HepG2 (cell line): ENCODE measurements around the gene DIP2C. TPM values are rescaled to one million over a fixed set of nuclear protein-coding genes. Genes with fewer than 3 reads are reported as not detected.

Source experiments
- ATAC-seq: fragments of 200-7000 bp; cut with Tn5 transposase; 3 replicates; pipeline ENCODE4 v1.9.1; 2020; ENCODE audit warnings: mild to moderate bottlenecking, moderate library complexity
- BruUV-seq: library from RNA; stranded (reverse); fragments of 400-500 nt; replicated peaks from 2 replicates; lab custom pipeline; 2021; lab: Mats Ljungman, UMichigan
- CTCF ChIA-PET: fragments of 300-600 bp; formaldehyde crosslinking; extraction: SDS; loops from one replicate; lab custom pipeline; 2021; ENCODE audit warnings: low total read pairs, inconsistent platforms, low intra/inter-chr PET ratio; lab: Yijun Ruan, JAX
- POLR2A ChIA-PET: fragments of 350-600 bp; sonication (Branson Sonifier 250); formaldehyde crosslinking; loops from one replicate; lab custom pipeline; 2020; ENCODE audit warnings: antibody characterized with exemption, inconsistent platforms; lab: Yijun Ruan, JAX
- DNase-seq: peaks from one replicate; pipeline ENCODE4 v3.0.0-alpha.2; 2015; ENCODE audit warnings: low spot score
- FAIRE-seq: peaks from 3 replicates; lab custom pipeline; 2011; peaks lifted over from hg19 to GRCh38; lab: Jason Lieb, UNC
- H2AFZ ChIP-seq: one replicate; pipeline ENCODE4 v1.6.1; 2011; ENCODE audit warnings: low read length, inconsistent platforms
- H3K27ac ChIP-seq: fragments of 300-600 bp; 3 replicates; pipeline ENCODE4 v1.8.0; 2011; ENCODE audit warnings: mixed run types, mild to moderate bottlenecking, mixed read lengths, low read length, inconsistent platforms; ENCODE audit not compliant: insufficient read depth; ENCODE audit errors: extremely low read length
- H3K27me3 ChIP-seq, 2 experiments: fragments of 200-600 bp in 1 of 2; 2 replicates in 1 of 2; 3 replicates in 1 of 2; pipeline versions ENCODE4 v1.6.0 to v1.8.0; 2011; ENCODE audit warnings: low read length in 2 of 2, mild to moderate bottlenecking in 2 of 2, moderate library complexity in 2 of 2, inconsistent platforms in 1 of 2; ENCODE audit not compliant: insufficient read depth in 2 of 2, control insufficient read depth in 1 of 2
- H3K36me3 ChIP-seq, 2 experiments: fragments of 200-600 bp in 1 of 2; replicated peaks in 1 of 2; 2 replicates in 1 of 2; 3 replicates in 1 of 2; pipeline versions ENCODE4 v1.5.1 to v1.8.0; 2011; ENCODE audit warnings: low read length in 2 of 2, inconsistent platforms in 1 of 2; ENCODE audit not compliant: insufficient read depth in 2 of 2, control insufficient read depth in 1 of 2
- H3K4me1 ChIP-seq: 2 replicates; pipeline ENCODE4 v1.5.1; 2012; ENCODE audit warnings: low read length, inconsistent platforms; ENCODE audit not compliant: insufficient read depth
- H3K4me2 ChIP-seq: 2 replicates; pipeline ENCODE4 v1.6.0; 2011; ENCODE audit warnings: low read depth, low read length, inconsistent platforms
- H3K4me3 ChIP-seq, 3 experiments: fragments of 200-600 bp in 1 of 3; sonication (generic), shearing (Covaris generic) in 1 of 3; replicated peaks in 1 of 3; 2 replicates each; pipeline ENCODE4 v1.5.1; 2011 to 2016; ENCODE audit warnings: low read length in 3 of 3, inconsistent platforms in 2 of 3, low read depth in 2 of 3, mild to moderate bottlenecking in 2 of 3, control low read depth in 1 of 3, mixed read lengths in 1 of 3; ENCODE audit not compliant: insufficient read depth in 1 of 3
- H3K79me2 ChIP-seq: one replicate; pipeline ENCODE4 v1.6.1; 2011; ENCODE audit warnings: low read length, inconsistent platforms; ENCODE audit not compliant: insufficient read depth
- H3K9ac ChIP-seq: 2 replicates; pipeline ENCODE4 v1.6.0; 2011; ENCODE audit warnings: mild to moderate bottlenecking, low read depth, low read length, inconsistent platforms; ENCODE audit not compliant: insufficient read depth
- H3K9me3 ChIP-seq: 2 replicates; pipeline ENCODE4 v1.5.1; 2012; ENCODE audit warnings: mild to moderate bottlenecking, low read length
- H4K20me1 ChIP-seq: 2 replicates; pipeline ENCODE4 v1.6.0; 2011; ENCODE audit warnings: inconsistent platforms, mild to moderate bottlenecking, low read length, moderate library complexity; ENCODE audit not compliant: insufficient read depth
- BRCA1 ChIP-seq: sonication (generic); formaldehyde crosslinking; IDR thresholded peaks from 2 replicates; pipeline ENCODE4 v1.4.0; 2020; ENCODE audit warnings: missing genetic modification reagents
- CC2D1A ChIP-seq: sonication (generic); formaldehyde crosslinking; IDR thresholded peaks from 2 replicates; pipeline ENCODE4 v1.8.1; 2023; ENCODE audit warnings: mild to moderate bottlenecking, missing genetic modification reagents
- EHMT2 ChIP-seq: fragments of 200-600 bp; sonication (generic); IDR thresholded peaks from 2 replicates; pipeline ENCODE4 v1.7.0; 2017; ENCODE audit warnings: antibody characterized with exemption, low read depth, low read length, borderline replicate concordance
- HNRNPLL ChIP-seq: fragments of 200-400 bp; formaldehyde crosslinking; IDR thresholded peaks from 2 replicates; pipeline ENCODE4 v1.6.1; 2017; ENCODE audit warnings: mild to moderate bottlenecking, low read depth, low read length; ENCODE audit not compliant: poor library complexity, severe bottlenecking
- KMT2B ChIP-seq: IDR thresholded peaks from 2 replicates; pipeline ENCODE4 v1.6.1; 2016; ENCODE audit warnings: missing genetic modification reagents, missing compliant biosample characterization
- MXD4 ChIP-seq: IDR thresholded peaks from 2 replicates; pipeline ENCODE4 v1.6.1; 2016; ENCODE audit warnings: mild to moderate bottlenecking, missing biosample characterization, missing genetic modification reagents
- RCOR2 ChIP-seq: IDR thresholded peaks from 2 replicates; pipeline ENCODE4 v1.6.1; 2016; ENCODE audit warnings: missing biosample characterization, missing genetic modification reagents
- RFXAP ChIP-seq: sonication (generic); formaldehyde crosslinking; IDR thresholded peaks from 2 replicates; pipeline ENCODE4 v1.4.0; 2020; ENCODE audit warnings: missing genetic modification reagents, borderline replicate concordance
- RNF2 ChIP-seq: fragments of 450-650 bp; conservative IDR thresholded peaks from 2 replicates; pipeline ENCODE4 v1.6.1; 2016; ENCODE audit warnings: low read depth
- TOPORS ChIP-seq: sonication (generic); formaldehyde crosslinking; IDR thresholded peaks from 2 replicates; pipeline ENCODE4 v1.8.0; 2023; ENCODE audit warnings: mild to moderate bottlenecking, missing genetic modification reagents
- ZNF326 ChIP-seq: sonication (generic); formaldehyde crosslinking; IDR thresholded peaks from 2 replicates; pipeline ENCODE4 v1.4.0; 2020; ENCODE audit warnings: missing genetic modification reagents, borderline replicate concordance
- ZNF383 ChIP-seq: sonication (generic); formaldehyde crosslinking; IDR thresholded peaks from 2 replicates; pipeline ENCODE4 v1.4.0; 2020; ENCODE audit warnings: missing genetic modification reagents, mild to moderate bottlenecking, borderline replicate concordance
- ZNF547 ChIP-seq: sonication (generic); formaldehyde crosslinking; IDR thresholded peaks from 2 replicates; pipeline ENCODE4 v1.5.1; 2020; ENCODE audit warnings: mild to moderate bottlenecking, missing genetic modification reagents
- ZNF574 ChIP-seq: sonication (generic); formaldehyde crosslinking; IDR thresholded peaks from 2 replicates; pipeline ENCODE4 v1.4.0; 2020; ENCODE audit warnings: missing genetic modification reagents
- ZNF883 ChIP-seq: sonication (generic); formaldehyde crosslinking; IDR thresholded peaks from 2 replicates; pipeline ENCODE4 v1.5.1; 2020; ENCODE audit warnings: mild to moderate bottlenecking, missing genetic modification reagents; ENCODE audit errors: not compliant biosample characterization
- WGBS: methylation state at CpG from one replicate; pipeline ENCODE4 v1.1.6; 2017; ENCODE audit warnings: low lambda C conversion rate; 5-methylcytosine and 5-hydroxymethylcytosine counted together
- in situ Hi-C: cut with HindIII; loops from 2 replicates; pipeline ENCODE4 v1.10.0; 2017; ENCODE audit warnings: low pct_unique_long_range_greater_than_20kb; ENCODE audit not compliant: extremely low pct_ligation_motif_present
- intact Hi-C: fragments of 100-400 bp; cut with micrococcal nuclease; formaldehyde crosslinking; loops from one replicate; pipeline ENCODE4 v1.10.0; 2022; ENCODE audit not compliant: unreplicated experiment
- polyA plus RNA-seq, 8 experiments: library from polyadenylated mRNA; depleted of rRNA in 3 of 8; stranded (reverse) in 7 of 8; unstranded in 1 of 8; fragments of >200 nt; fragmentation: Illumina TruSeq in 4 of 8; extraction: Trizol in 4 of 8; gene quantifications; 2 replicates each; pipeline versions ENCODE4 v1.2.1 to v1.2.3, GENCODE V29; 2011 to 2016; ENCODE audit warnings: low read depth in 4 of 8, missing spikeins in 1 of 8, mixed read lengths in 1 of 8; ENCODE audit not compliant: insufficient read depth in 1 of 8
- total RNA-seq, 5 experiments: library from RNA; depleted of rRNA; stranded (reverse); fragments of >200 nt; fragmentation: Illumina TruSeq; extraction: Trizol; gene quantifications; 2 replicates each; pipeline ENCODE4 v1.2.3, GENCODE V29; 2016; ENCODE audit warnings: low read depth in 1 of 5
- TF ChIP-seq, protein P1 (sequence below): sonication (generic); formaldehyde crosslinking; IDR thresholded peaks from 2 replicates; pipeline ENCODE4 v1.9.0; 2021; ENCODE audit warnings: missing genetic modification reagents, borderline replicate concordance
- TF ChIP-seq, protein P2 (sequence below): sonication (generic); formaldehyde crosslinking; IDR thresholded peaks from 2 replicates; pipeline ENCODE4 v1.4.0; 2020; ENCODE audit warnings: missing genetic modification reagents

The DIP2C gene
- total and polyA plus RNA-seq, 2 of the 13 experiments (the other 11 are each of a cell fraction or from before 2014, with no cell fraction given) = 2.2 to 2.7 TPM

DNA sequence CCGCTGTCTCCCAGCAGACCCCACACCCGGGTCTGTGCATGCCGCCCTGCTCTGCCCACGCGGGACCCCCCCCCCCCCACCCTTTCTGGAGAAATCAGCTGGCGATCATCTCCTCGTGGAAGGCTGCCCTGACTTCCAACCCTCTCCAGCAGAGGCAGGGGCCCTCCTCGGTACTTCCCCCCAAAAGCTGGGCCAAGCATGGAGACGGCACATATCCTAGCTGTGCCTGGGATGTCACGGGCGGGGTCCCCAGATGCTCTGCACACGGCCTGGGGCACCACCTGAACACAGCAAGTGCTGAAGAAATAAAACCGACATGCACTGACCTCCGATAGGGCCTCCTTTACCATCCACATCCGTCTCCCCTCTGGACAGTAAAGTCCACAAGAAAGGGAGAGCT, 96.0 kb downstream of the DIP2C start (continued):
- TF ChIP-seq, protein P1, sequence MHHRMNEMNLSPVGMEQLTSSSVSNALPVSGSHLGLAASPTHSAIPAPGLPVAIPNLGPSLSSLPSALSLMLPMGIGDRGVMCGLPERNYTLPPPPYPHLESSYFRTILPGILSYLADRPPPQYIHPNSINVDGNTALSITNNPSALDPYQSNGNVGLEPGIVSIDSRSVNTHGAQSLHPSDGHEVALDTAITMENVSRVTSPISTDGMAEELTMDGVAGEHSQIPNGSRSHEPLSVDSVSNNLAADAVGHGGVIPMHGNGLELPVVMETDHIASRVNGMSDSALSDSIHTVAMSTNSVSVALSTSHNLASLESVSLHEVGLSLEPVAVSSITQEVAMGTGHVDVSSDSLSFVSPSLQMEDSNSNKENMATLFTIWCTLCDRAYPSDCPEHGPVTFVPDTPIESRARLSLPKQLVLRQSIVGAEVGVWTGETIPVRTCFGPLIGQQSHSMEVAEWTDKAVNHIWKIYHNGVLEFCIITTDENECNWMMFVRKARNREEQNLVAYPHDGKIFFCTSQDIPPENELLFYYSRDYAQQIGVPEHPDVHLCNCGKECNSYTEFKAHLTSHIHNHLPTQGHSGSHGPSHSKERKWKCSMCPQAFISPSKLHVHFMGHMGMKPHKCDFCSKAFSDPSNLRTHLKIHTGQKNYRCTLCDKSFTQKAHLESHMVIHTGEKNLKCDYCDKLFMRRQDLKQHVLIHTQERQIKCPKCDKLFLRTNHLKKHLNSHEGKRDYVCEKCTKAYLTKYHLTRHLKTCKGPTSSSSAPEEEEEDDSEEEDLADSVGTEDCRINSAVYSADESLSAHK (CRISPR knock-in tag) = no peak
- TF ChIP-seq, all 625 proteins: peak for 0

DNA sequence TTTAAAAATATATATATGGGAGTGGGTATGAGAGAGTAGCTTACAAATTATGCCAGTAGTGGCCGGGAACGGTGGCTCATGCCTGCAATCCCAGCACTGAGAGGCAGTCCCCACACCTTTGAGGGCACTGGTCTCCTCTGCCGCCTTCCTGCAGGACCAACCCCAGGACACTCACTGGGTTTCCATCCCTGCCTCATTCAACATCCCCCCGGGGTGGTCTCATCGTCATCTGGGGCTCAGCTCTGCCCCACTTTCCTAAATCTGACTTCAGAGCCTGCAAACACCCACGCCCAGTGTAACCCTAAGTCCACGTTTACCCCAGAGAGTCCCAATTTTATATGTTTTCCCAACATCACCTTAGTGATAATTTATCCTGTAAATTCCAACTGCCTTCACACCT, 96.5 kb downstream of the DIP2C start:
- Histone ChIP-seq H3K4me1 (no peaks in the 10 kb centered on the region), H3K4me2 (no peak overlapping the region), H3K27me3 (no peaks in the 10 kb centered on the region), H2AFZ (no peak overlapping the region), H3K27ac (no peak overlapping the region), H3K9ac (no peak overlapping the region), H4K20me1 (no peaks in the 10 kb centered on the region), H3K9me3 (no peaks in the 10 kb centered on the region), H3K4me3 (no peak overlapping the region), H3K36me3 (no peaks in the 10 kb centered on the region), H3K79me2 (no peaks in the 10 kb centered on the region)
- no peak for ATAC-seq
- FAIRE-seq = no peak
- CTCF ChIA-PET = no interaction called here
- in situ Hi-C loops (no loop called here), intact Hi-C loops (no loop called here)
- WGBS = 92% methylated on average over 6 of the region's 7 CpGs
- BruUV-seq = no TSS peak
- POLR2A ChIA-PET = no interaction called here
- TF ChIP-seq ZNF574 (CRISPR knock-in tag) = no peak
- no peak for TF ChIP-seq RCOR2 (CRISPR knock-in tag)
- TF ChIP-seq KMT2B (CRISPR knock-in tag) = no peak
- TF ChIP-seq MXD4 (CRISPR knock-in tag) = no peak
- TF ChIP-seq, protein P2, sequence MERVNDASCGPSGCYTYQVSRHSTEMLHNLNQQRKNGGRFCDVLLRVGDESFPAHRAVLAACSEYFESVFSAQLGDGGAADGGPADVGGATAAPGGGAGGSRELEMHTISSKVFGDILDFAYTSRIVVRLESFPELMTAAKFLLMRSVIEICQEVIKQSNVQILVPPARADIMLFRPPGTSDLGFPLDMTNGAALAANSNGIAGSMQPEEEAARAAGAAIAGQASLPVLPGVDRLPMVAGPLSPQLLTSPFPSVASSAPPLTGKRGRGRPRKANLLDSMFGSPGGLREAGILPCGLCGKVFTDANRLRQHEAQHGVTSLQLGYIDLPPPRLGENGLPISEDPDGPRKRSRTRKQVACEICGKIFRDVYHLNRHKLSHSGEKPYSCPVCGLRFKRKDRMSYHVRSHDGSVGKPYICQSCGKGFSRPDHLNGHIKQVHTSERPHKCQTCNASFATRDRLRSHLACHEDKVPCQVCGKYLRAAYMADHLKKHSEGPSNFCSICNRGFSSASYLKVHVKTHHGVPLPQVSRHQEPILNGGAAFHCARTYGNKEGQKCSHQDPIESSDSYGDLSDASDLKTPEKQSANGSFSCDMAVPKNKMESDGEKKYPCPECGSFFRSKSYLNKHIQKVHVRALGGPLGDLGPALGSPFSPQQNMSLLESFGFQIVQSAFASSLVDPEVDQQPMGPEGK (CRISPR knock-in tag) = no peak
- no peak for TF ChIP-seq ZNF326
- TF ChIP-seq ZNF547 (CRISPR knock-in tag) = no peak
- no peak for TF ChIP-seq TOPORS (CRISPR knock-in tag)
- TF ChIP-seq ZNF883 = no peak
- TF ChIP-seq RFXAP = no peak
- TF ChIP-seq BRCA1 = no peak
- TF ChIP-seq ZNF383 = no peak
- no peak for TF ChIP-seq EHMT2
- TF ChIP-seq RNF2 = no peak
- no peak for TF ChIP-seq CC2D1A (CRISPR knock-in tag)
- no peak for TF ChIP-seq HNRNPLL
- no peak for DNase-seq
